ENCODE measurements around the gene SHISAL1. TPM values are rescaled to one million over a fixed set of nuclear protein-coding genes. Genes with fewer than 3 reads are reported as not detected.

SHISAL1 gene
- total RNA-seq = 13.5 and 35.8 TPM in 2 replicates

GRCh38 chr22:44312766-44313165 lies at the start of gene SHISAL1:
Gene SHISAL1, minus strand, starts transcription at chr22:44312951. Its CDS starts 12,006 bp downstream, at chr22:44300945.

Other genes with a start within 250 kb of the SHISAL1 start
- gene PARVG, start 132.0 kb downstream of the SHISAL1 start, total RNA-seq = 0.13 TPM in 1 of 2 replicates, not detected in the other
- gene RTL6, start 185.3 kb upstream of the SHISAL1 start, total RNA-seq = 27.4 and 33.4 TPM in 2 replicates